ENCODE data around the gene ZCWPW1.

DNA sequence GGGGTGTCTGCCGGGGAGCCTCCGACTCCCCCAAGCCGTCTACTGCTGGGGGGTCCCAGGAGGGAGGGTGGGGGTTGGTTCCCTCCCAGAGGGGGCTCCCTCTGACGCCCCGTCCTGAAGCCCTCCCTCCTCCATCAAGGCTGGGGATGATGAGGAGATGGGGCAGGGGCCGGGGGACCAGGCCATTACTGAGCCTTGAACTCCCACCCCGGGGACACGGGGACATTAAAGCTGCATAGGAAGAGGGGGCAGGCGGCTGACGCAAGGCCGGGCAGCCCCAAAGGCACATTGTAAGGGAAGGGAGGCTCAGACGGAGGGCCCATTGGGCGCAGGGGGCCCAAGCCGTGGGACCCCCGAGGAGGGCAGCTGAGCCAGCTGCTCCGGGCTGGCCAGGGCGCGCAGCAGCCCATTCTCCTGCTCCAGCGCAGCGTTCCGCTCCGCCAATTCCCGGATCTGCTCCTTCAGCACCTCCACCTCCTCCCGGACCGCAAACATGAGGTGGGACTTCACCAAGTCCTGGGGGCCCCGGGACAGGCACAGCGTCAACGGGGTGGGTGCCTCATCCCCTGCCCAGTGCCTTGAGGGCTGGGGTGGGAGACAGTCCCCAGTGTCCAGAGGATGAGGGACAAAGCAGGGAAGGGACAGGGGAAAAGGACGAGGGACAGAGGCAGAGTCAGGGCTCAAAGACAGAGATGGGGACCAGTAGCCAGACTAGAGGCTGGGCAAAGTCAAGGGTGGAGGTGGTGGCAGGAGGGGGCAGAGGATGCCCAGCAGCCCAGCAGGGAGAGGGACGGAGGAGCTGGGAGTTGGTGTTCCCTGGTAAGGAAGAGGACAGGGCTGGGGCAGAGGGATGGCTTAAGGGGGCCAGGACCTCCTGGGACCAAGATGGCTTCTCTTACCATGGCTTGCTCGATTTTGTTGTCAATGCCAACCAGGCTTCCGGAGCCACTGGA is 38.4 kb upstream of the ZCWPW1 start:
- TF ChIP-seq, protein P1, sequence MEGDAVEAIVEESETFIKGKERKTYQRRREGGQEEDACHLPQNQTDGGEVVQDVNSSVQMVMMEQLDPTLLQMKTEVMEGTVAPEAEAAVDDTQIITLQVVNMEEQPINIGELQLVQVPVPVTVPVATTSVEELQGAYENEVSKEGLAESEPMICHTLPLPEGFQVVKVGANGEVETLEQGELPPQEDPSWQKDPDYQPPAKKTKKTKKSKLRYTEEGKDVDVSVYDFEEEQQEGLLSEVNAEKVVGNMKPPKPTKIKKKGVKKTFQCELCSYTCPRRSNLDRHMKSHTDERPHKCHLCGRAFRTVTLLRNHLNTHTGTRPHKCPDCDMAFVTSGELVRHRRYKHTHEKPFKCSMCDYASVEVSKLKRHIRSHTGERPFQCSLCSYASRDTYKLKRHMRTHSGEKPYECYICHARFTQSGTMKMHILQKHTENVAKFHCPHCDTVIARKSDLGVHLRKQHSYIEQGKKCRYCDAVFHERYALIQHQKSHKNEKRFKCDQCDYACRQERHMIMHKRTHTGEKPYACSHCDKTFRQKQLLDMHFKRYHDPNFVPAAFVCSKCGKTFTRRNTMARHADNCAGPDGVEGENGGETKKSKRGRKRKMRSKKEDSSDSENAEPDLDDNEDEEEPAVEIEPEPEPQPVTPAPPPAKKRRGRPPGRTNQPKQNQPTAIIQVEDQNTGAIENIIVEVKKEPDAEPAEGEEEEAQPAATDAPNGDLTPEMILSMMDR (IDR thresholded peaks at IDR 0.05), result no peak
- no peak for TF ChIP-seq POLR2A (IDR thresholded peaks at IDR 0.05)

Measured in Peyer's patch (tissue), 4 donors.